ENCODE measurements around the gene RBBP6. TPM values are rescaled to one million over a fixed set of nuclear protein-coding genes. Genes with fewer than 3 reads are reported as not detected.

Gene RBBP6
- total and polyA plus RNA-seq, 9 of the 15 experiments (the other 6 are each of a cell fraction or from before 2014, with no cell fraction given), result 19.2 to 76.6 (median 42.7) TPM

GRCh38 chr16:24499193-24499814 is 40.1 kb upstream of the RBBP6 start:
- WGBS (ENCODE audit: insufficient coverage, low coverage, missing lambda C conversion rate), result 4% methylated on average over 15 of the region's 15 CpGs
- ATAC-seq, result peak; percentile 96
- ChIA-PET CTCF (ENCODE audit: low intra/inter-chr PET ratio) (interaction anchor here (0.6 to 3.1 kb wide), 4 partner anchors 227 to 1317 kb away, joined by 3 to 19 read pairs (median 3); no protein-coding TSS in a partner anchor), POLR2A (interaction anchor here (0.6 to 1.9 kb wide), 2 partner anchors 10 to 1002 kb away, joined by 3 to 5 read pairs; no protein-coding TSS in a partner anchor)
- in situ Hi-C loops (cut with MboI), result no loop called here
- DNase-seq (ENCODE audit: extremely low read depth in 1 of 4, low spot score in 3 of 4), result peak; percentile 44 to 71 (median 58)
- H3K9me1 ChIP-seq (ENCODE audit: control insufficient read depth, insufficient read depth, low read length), result no peaks in the 10 kb centered on the region
- H3K27me3 ChIP-seq (ENCODE audit: control insufficient read depth in 2 of 2, insufficient read depth in 2 of 2, low read length in 2 of 2), result peaks cover 3 to 10% of the 10 kb centered on the region in 2 experiments; a peak in 3 of 5 replicates
- no peaks in the 10 kb centered on the region for H4K20me1 ChIP-seq (replicated peaks; ENCODE audit: control insufficient read depth, insufficient read depth, low read length)
- peaks cover 0 to 3% of the 10 kb centered on the region in 2 experiments; a peak in 1 of 5 replicates for H3K4me1 ChIP-seq (replicated peaks in 1 of 2; ENCODE audit: control insufficient read depth in 2 of 2, insufficient read depth in 2 of 2, low read length in 2 of 2)
- FAIRE-seq, result peak; percentile 88
- H3K27ac ChIP-seq (ENCODE audit: extremely low read depth, low read depth, low read length), result no peak overlapping the region
- H2AFZ ChIP-seq (ENCODE audit: low read depth, low read length), result no peak overlapping the region
- no peaks in the 10 kb centered on the region for H3K36me3 ChIP-seq (ENCODE audit: control insufficient read depth, insufficient read depth, low read length)
- no peaks in the 10 kb centered on the region for H3K9me3 ChIP-seq (replicated peaks; ENCODE audit: control insufficient read depth, insufficient read depth, low read depth, low read length)
- H3K4me2 ChIP-seq (ENCODE audit: insufficient read depth, low read length), result no peak overlapping the region
- no peak overlapping the region for H3K9ac ChIP-seq (ENCODE audit: insufficient read depth in 1 of 2, low read depth in 2 of 2, low read length in 2 of 2)
- no peaks in the 10 kb centered on the region for H3K79me2 ChIP-seq (ENCODE audit: control insufficient read depth, insufficient read depth, low read length)
- BruUV-seq (replicated peaks), result no TSS peak
- no peak overlapping the region for H3K4me3 ChIP-seq
- intact Hi-C loops (cut with micrococcal nuclease), result loop anchor here (1.0 to 10.0 kb wide), 2 partner anchors 165 to 457 kb away; no protein-coding TSS in a partner anchor
- TF ChIP-seq CREBBP (IDR thresholded peaks at IDR 0.05; ENCODE audit: low read depth, low read length) (no peak), FIP1L1 (IDR thresholded peaks at IDR 0.05; ENCODE audit: low read depth, low read length, poor library complexity, severe bottlenecking) (no peak), ZNF318 (IDR thresholded peaks at IDR 0.05; ENCODE audit: borderline replicate concordance in 1 of 2, low read depth in 1 of 2) (no peak), CC2D1A (IDR thresholded peaks at IDR 0.05) (0 out of 2 replicates have a peak, but pooled peaks have one; percentile 12), ZNF263 (CRISPR knock-in tag; IDR thresholded peaks at IDR 0.05; ENCODE audit: borderline replicate concordance) (no peak), ARID2 (IDR thresholded peaks at IDR 0.05) (0 out of 2 replicates have a peak, but pooled peaks have one; percentile 51), RAD21 (CRISPR knock-in tag; conservative IDR thresholded peaks at IDR 0.05 in 1 of 2, IDR thresholded peaks at IDR 0.05 in 1 of 2) (peak; percentile 76 to 92)
- TF ChIP-seq, protein P1, sequence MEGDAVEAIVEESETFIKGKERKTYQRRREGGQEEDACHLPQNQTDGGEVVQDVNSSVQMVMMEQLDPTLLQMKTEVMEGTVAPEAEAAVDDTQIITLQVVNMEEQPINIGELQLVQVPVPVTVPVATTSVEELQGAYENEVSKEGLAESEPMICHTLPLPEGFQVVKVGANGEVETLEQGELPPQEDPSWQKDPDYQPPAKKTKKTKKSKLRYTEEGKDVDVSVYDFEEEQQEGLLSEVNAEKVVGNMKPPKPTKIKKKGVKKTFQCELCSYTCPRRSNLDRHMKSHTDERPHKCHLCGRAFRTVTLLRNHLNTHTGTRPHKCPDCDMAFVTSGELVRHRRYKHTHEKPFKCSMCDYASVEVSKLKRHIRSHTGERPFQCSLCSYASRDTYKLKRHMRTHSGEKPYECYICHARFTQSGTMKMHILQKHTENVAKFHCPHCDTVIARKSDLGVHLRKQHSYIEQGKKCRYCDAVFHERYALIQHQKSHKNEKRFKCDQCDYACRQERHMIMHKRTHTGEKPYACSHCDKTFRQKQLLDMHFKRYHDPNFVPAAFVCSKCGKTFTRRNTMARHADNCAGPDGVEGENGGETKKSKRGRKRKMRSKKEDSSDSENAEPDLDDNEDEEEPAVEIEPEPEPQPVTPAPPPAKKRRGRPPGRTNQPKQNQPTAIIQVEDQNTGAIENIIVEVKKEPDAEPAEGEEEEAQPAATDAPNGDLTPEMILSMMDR (IDR thresholded peaks at IDR 0.05 in 2 of 3, conservative IDR thresholded peaks at IDR 0.05 in 1 of 3; ENCODE audit: insufficient read depth in 2 of 3, low read depth in 1 of 3, low read length in 3 of 3), result peak; percentile 81 to 92 (median 83)
